GM19463 (cell line): Measurements from ENCODE around the gene POLR1E.
"Not testable (repeated sequence)": the region's sequence is repeated elsewhere in the genome, so short reads cannot be mapped to it uniquely, and the experiment has no call there.

Source experiments
- ATAC-seq: cut with Tn5 transposase; IDR thresholded peaks from one replicate; pipeline ENCODE4 v1.9.1; 2021; ENCODE audit warnings: mild to moderate bottlenecking, moderate library complexity; ENCODE audit not compliant: unreplicated experiment

POLR1E gene

DNA sequence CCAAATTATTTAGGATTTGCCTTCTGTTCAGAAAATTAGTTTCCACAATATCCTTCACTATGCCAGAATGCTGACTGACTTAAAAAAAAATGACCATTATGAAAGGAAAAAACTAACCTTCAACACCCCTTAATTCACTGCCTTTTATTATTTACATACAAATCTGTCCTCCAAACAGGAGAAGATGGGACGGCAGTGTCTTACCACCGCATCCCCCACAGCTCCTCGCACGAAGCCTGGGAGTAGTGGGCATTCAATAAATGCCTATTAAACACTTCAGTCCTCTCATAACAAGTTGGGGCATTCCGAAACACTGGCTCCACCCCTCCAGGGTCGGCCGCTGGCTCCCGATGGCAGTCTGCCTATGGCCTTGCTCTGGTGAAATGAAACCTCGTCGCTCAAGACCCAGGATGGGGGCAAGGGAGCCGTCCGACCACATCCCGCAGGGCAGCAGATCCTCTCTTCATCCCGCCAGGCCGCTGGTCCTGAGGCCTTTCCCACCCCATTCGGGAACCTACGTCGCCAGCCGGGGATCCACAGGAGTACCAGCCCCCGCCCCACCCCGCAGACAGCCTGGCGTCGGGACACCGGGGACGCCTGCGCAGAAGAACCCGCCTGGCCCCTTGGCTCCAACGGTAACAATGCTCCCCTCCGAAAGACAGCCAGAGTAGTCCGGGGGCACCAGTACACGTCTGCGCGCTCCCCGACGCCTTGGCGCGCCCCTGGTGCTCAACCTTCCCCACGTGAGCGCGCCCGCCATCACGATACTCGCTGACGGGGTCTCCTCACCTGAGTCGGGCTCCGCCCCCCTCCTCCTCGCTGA lies 21.1 kb upstream of the POLR1E start:
- peak; percentile 23 for ATAC-seq

DNA sequence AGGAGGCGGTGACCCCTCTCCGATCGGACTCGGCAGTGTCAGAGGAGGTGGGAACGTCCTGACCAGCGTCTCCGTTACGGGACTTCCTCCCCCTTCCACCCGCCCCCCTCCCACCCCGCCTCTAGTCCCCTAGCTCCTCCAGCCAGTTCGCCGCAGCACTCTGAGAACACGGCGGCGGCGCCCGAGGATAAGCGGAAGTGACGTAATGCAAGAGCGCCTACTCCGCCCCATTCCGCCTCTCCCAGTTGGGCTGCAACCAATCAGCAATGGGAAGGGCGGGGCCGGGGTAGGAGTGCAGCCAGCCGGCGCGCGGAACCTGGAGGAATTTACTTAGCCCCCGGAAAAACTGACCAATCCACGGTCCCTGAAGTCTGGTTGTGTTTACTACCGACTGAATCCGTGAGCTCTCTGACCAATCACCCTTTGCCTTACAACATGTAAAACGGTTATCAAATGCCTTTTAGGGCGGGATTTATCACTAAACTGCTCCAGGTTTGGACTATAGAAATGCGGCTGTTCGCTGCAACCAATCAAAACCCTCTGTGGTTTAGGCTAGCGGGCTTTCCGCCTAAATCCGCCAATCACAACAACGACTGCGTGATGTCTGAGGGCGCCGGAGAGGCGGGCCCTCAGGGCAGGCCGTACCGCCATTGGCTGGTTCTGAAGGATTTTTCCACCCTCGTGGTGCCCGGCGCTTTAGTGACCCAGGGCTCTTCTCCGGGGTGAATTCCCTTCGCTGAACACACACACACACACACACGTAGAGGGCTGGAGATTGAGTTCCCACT lies 20.3 kb upstream of the POLR1E start, which contains the start of gene ZBTB5:
ZBTB5 (minus strand) TSS at position 202 of the 788 bp plus-strand sequence. CDS start 22,899 bp downstream, outside the sequence.
- ATAC-seq = peak; percentile 77

DNA sequence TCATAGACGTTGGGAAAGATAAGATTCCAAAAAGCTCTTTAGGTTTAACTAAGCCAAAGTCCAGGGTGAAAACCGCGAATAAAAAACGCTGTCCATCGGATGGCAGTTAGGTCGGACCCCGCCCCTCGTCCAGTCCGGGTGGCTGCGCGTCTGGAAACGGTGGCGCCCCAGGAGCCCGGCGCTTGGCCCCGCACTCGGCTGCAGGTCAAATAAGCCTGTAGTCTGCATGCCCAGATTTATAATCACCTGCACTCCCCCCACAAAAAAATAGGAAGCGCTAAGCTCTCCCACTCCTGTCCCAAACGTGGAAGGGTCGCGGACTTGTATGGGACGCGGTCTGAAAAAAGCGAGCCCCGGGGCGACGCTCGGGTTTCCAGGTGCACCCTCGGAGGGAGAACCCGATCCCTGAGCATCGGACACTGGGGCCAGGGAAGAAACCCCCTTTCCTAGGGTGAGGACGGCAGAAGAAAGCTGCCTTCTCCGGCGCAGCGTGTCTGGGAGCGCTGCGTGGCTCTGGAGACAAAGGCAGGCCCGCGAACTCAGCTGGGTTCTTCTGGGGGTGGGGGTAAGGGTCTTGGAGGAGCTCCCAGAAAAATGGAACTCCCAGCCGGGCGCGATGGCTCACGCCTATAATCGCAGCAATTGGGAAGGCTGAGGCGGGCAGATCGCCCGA lies 19.6 kb upstream of the POLR1E start:
- no peak for ATAC-seq

DNA sequence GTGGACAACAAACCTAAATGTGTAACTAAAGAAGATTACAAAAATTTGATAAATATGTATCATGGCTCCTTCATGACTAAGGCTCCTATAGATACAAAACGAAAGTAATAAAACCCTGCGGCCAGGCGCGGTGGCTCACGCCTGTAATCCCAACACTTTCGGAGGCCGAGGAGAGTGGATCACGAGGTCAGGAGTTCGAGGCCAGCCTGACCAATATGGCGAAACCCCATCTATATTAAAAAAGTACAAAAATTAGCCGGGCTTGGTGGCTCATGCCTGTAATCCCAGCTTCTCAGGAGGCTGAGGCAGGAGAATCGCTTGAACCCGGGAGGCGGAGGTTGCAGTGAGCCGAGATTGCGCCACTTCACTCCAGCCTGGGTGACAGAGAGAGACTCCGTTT lies 18.2 kb upstream of the POLR1E start:
- ATAC-seq = not testable (repeated sequence)

GRCh38 chr9:37468620-37469019 lies 17.1 kb upstream of the POLR1E start:
- ATAC-seq = no peak

- no peak for ATAC-seq
Observed at GRCh38 chr9:37471942-37472684, 13.6 kb upstream of the POLR1E start.

- not testable (repeated sequence) for ATAC-seq
Observed at GRCh38 chr9:37473982-37474381, 11.8 kb upstream of the POLR1E start.

DNA sequence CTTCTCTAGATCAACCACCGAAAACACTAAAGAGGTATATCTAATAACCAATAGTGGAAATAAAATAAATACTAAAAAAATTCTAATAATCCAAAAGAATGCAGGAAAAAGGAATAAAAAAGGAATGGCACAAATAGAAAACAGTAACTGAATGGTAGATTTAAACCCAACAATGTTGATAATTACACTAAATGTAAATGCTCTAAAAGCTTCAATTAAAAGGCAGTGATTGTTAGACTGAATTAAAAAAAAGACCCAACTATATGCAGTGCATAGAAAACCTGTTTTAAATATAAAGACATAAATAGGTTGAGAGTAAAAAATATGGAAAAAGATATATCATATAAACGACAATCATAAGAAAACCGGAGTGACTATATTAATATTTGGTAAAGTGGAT lies 11.3 kb upstream of the POLR1E start:
- ATAC-seq = no peak

GRCh38 chr9:37476930-37477329 lies 8.8 kb upstream of the POLR1E start:
- no peak for ATAC-seq

DNA sequence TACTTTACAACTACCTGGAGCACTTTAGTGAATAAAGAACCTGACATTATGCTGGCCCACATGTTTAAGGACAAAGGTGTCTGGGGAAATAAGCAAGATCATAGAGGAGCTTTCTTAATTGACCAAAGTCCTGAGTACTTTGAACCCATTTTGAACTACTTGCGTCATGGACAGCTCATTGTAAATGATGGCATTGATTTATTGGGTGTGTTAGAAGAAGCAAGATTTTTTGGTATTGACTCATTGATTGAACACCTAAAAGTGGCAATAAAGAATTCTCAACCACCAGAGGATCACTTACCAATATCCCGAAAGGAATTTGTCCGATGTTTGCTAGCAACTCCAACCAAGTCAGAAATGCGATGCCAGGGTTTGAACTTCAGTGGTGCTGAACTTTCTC lies 8.3 kb upstream of the POLR1E start:
- not testable (repeated sequence) for ATAC-seq

DNA sequence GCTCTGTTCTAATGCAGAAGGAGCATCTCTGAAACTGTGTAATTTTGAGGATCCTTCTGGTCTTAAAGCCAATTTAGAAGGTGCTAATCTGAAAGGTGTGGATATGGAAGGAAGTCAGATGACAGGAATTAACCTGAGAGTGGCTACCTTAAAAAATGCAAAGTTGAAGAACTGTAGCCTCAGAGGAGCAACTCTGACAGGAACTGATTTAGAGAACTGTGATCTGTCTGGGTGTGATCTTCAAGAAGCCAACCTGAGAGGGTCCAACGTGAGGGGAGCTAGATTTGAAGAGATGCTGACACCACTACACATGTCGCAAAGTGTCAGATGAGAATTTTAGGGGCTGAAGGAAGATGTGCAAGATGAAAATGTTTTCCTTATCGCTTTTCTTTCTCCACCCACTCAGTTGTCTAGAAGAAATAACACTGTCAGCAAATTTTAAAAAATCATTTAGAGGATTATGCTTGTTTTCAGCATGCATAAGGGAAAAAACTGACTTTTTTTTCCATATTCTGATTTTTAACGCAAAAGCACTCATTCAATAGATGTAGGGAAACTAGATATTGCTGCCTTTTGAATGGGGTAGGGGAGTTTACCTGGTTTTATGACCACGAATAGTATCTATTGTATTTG lies 7.6 kb upstream of the POLR1E start:
- not testable (repeated sequence) for ATAC-seq

GRCh38 chr9:37480759-37481158 lies 5.0 kb upstream of the POLR1E start:
- no peak for ATAC-seq

DNA sequence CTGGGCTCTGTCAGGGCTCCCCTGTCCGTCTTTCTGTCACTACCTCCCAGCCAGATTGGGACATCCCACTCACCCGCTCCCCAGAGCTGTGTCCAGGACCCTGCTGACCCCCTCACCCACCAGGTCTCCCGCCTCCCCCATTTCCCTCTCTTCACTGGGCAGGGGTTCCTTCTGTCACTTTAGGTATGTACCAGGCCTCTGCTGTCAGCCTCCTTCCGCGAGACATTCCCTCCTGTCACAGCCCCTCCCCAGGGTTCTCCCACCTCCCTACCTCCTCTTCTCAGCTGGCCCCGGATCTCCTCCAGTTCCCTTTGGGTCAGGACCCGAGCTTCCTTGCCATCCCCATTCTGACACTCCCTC lies 488 bp downstream of the POLR1E start:
- ATAC-seq = no peak

DNA sequence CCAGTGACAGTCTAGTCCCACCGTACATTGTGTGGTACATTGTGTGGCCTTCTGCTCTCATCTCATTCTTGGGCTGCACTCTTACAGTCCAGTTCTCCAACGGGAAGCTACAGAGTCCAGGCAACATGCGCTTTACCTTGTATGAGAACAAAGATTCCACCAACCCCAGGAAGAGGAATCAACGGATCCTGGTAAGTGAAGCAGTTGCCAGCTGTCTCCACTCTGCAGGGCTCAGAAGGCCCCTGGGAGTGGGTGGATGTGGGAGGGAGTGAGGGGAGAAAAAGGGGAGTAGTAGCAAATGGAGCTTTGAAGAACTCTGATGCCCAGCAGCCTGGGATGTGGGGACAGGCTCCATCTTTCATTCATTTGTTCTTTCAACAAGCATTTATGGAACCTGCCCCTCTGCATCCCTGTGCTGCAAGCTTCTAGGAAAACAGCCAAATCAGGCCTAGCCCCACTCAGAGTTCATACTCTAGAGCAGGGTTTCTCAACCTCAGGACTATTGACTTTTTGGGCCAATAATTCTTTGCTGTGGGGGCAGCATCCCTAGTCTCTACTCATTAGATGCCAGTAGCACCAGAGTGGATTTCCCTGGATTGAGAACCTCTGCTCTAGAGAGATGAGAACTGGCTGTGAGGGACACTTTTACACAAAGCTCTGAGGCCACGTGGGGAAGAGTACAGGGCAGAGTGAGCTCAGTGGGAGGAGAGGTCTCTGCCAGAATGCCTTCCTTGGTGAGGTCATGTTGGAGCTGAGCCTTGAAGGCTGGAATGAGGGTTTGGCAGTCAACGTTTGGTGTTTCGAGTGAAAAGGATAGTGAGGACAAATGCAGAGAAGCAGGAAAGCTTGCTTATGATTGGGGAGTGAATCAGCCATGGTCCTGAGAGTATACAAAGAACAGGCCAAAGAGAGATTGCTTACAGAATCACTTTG lies 1.1 kb downstream of the POLR1E start:
- ATAC-seq = no peak

- no peak for ATAC-seq
Observed at GRCh38 chr9:37491939-37492338, 6.2 kb downstream of the POLR1E start.

GRCh38 chr9:37495571-37495970 lies 9.8 kb downstream of the POLR1E start:
- no peak for ATAC-seq

GRCh38 chr9:37496020-37496419 lies 10.3 kb downstream of the POLR1E start:
- no peak for ATAC-seq

DNA sequence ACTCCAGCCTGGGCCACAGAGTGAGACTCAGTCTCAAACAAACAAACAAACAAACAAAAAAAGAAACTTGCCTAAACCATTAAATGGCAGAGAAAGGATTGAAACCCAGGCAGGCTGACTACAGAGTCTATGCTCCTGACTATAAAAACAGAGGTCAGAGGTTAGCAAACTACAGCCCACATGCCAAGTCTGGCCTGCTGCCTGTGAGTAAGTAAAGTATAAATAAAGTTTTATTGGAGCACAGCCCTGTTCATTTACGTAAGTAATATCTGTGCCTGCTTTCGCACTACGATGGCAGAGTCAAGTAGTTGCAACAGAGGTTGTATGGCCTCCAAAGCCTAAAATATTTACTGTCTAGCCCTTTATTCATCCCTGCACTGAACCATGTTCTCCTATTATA lies 11.6 kb downstream of the POLR1E start:
- ATAC-seq = no peak

DNA sequence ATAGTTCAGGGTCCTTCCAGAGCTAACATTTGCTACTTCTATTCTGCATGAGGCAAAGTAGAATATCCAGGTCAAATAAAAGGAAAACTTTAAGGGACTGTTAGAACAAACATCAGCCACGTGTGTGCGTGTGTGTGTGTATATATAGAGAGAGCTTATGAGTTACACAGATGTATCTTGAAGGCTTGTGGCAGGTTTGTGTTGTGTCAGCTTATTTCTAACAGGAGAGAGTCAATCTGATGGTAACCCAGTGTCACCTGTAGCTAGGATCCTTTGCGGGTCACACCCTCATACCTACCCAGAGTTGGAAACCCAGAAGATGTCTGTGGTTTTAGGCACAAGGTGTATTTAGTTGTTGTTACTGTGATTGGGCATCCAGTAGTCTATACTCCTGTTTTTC lies 12.7 kb downstream of the POLR1E start:
- ATAC-seq = no peak
